Natural killer cell (primary cell): ENCODE results near the gene GADL1. TPM values are rescaled to one million over a fixed set of nuclear protein-coding genes. Genes with fewer than 3 reads are reported as not detected.

Experiments used
- ATAC-seq, 3 donors: fragments of 150-1000 bp in 2 of 3; fragments of 200-7000 bp in 1 of 3; cut with Tn5 transposase; 1 replicate in 1 of 3; 2 replicates in 2 of 3; pipeline ENCODE4 v1.10.0; 2021; ENCODE audit warnings: mild to moderate bottlenecking in 2 of 3, moderate library complexity in 2 of 3
- DNase-seq, 2 donors: peaks; one replicate each; pipeline versions ENCODE4 v3.0.0 to v3.0.0-alpha.2; 2013 to 2021; ENCODE audit warnings: mixed read lengths in 1 of 2
- H3K27ac ChIP-seq: one replicate; pipeline ENCODE4 v1.5.1; 2013; ENCODE audit warnings: mild to moderate bottlenecking, low read length
- H3K27me3 ChIP-seq: one replicate; pipeline ENCODE4 v1.6.1; 2013; ENCODE audit warnings: low read length; ENCODE audit not compliant: control insufficient read depth, insufficient read depth
- H3K36me3 ChIP-seq: one replicate; pipeline ENCODE4 v1.6.1; 2013; ENCODE audit warnings: low read length; ENCODE audit not compliant: control insufficient read depth, insufficient read depth
- H3K4me1 ChIP-seq: one replicate; pipeline ENCODE4 v1.6.1; 2013; ENCODE audit warnings: low read length; ENCODE audit not compliant: control insufficient read depth, insufficient read depth
- H3K4me3 ChIP-seq: one replicate; pipeline ENCODE4 v1.5.1; 2013; ENCODE audit warnings: low read length
- H3K9me3 ChIP-seq: one replicate; pipeline ENCODE4 v1.6.1; 2013; ENCODE audit warnings: low read length; ENCODE audit not compliant: control insufficient read depth, insufficient read depth
- H3K27ac Mint-ChIP-seq, 2 donors: one replicate each; pipeline ENCODE4 v1.8.0; 2022; ENCODE audit warnings: mild to moderate bottlenecking in 2 of 2, mixed read lengths in 2 of 2, moderate library complexity in 1 of 2
- H3K27me3 Mint-ChIP-seq, 2 donors: one replicate each; pipeline ENCODE4 v1.8.0; 2022; ENCODE audit warnings: low read depth in 2 of 2, mixed read lengths in 2 of 2
- H3K36me3 Mint-ChIP-seq: one replicate; pipeline ENCODE4 v1.8.0; 2022; ENCODE audit warnings: mixed read lengths
- H3K4me1 Mint-ChIP-seq, 2 donors: one replicate each; pipeline ENCODE4 v1.8.0; 2022; ENCODE audit warnings: mixed read lengths in 2 of 2
- H3K4me3 Mint-ChIP-seq: one replicate; pipeline ENCODE4 v1.8.0; 2022; ENCODE audit warnings: mild to moderate bottlenecking, moderate library complexity, mixed read lengths
- H3K9me3 Mint-ChIP-seq, 2 donors: one replicate each; pipeline ENCODE4 v1.8.0; 2022; ENCODE audit warnings: mixed read lengths in 2 of 2
- CTCF ChIP-seq: fragments of 200-600 bp; IDR thresholded peaks from one replicate; pipeline ENCODE4 v1.8.0; 2022; ENCODE audit warnings: antibody characterized with exemption
- WGBS: methylation state at CpG from one replicate; pipeline ENCODE4 v1.1.7; 2013; ENCODE audit warnings: missing lambda C conversion rate; ENCODE audit not compliant: insufficient coverage; 5-methylcytosine and 5-hydroxymethylcytosine counted together
- intact Hi-C: fragments of 100-400 bp; cut with micrococcal nuclease; formaldehyde crosslinking; loops from one replicate; pipeline ENCODE4 v1.14.2; 2022
- total RNA-seq, 4 donors: library from RNA; stranded (reverse); fragments of 120-200 nt in 1 of 4; gene quantifications; one replicate each; pipeline versions ENCODE4 v1.2.3 to v1.2.4, GENCODE V29; 2013 to 2022

The GADL1 gene
- total RNA-seq, 3 donors from 2014 or later (not counting 1 experiment from before 2014, with no cell fraction given), result not detected

- H3K4me3 Mint-ChIP-seq, result no peak overlapping the region
- no peaks in the 10 kb centered on the region for H3K4me1 ChIP-seq
- no peaks in the 10 kb centered on the region for H3K4me1 Mint-ChIP-seq
- no peak overlapping the region for H3K4me3 ChIP-seq
- no peaks in the 10 kb centered on the region for H3K9me3 Mint-ChIP-seq
- no peaks in the 10 kb centered on the region for H3K36me3 Mint-ChIP-seq
- H3K27me3 ChIP-seq, result peaks cover 2% of the 10 kb centered on the region
- ATAC-seq, result no peak
- DNase-seq, result no peak
- no peak overlapping the region for H3K27ac Mint-ChIP-seq
- peaks cover 3 to 6% of the 10 kb centered on the region in 2 donors for H3K27me3 Mint-ChIP-seq
- no peak overlapping the region for H3K27ac ChIP-seq
- TF ChIP-seq CTCF, result no peak
- no peaks in the 10 kb centered on the region for H3K36me3 ChIP-seq
- intact Hi-C loops, result no loop called here
- 76% methylated on average over 1 of the region's 2 CpGs for WGBS
- H3K9me3 ChIP-seq, result no peaks in the 10 kb centered on the region
Measured at GRCh38 chr3:30871720-30872119, 22.7 kb downstream of the GADL1 start.

GRCh38 chr3:30864836-30865235 is 29.6 kb downstream of the GADL1 start:
- Histone ChIP-seq H3K4me1 (no peaks in the 10 kb centered on the region), H3K4me3 (no peak overlapping the region), H3K36me3 (no peaks in the 10 kb centered on the region), H3K9me3 (no peaks in the 10 kb centered on the region), H3K27ac (no peak overlapping the region), H3K27me3 (no peaks in the 10 kb centered on the region)
- Mint-ChIP-seq H3K4me1 (no peaks in the 10 kb centered on the region), H3K27ac (no peak overlapping the region), H3K9me3 (no peaks in the 10 kb centered on the region), H3K4me3 (no peak overlapping the region), H3K36me3 (no peaks in the 10 kb centered on the region), H3K27me3 (peaks cover 3 to 8% of the 10 kb centered on the region in 2 donors)
- TF ChIP-seq CTCF, result no peak
- DNase-seq, result no peak
- intact Hi-C loops, result no loop called here
- ATAC-seq, result no peak
- 90% methylated on average over 2 of the region's 2 CpGs for WGBS

GRCh38 chr3:30864132-30864531 is 30.3 kb downstream of the GADL1 start:
- Mint-ChIP-seq H3K9me3 (no peaks in the 10 kb centered on the region), H3K27ac (no peak overlapping the region), H3K27me3 (peaks cover 3 to 8% of the 10 kb centered on the region in 2 donors), H3K4me3 (no peak overlapping the region), H3K4me1 (no peaks in the 10 kb centered on the region), H3K36me3 (no peaks in the 10 kb centered on the region)
- no peaks in the 10 kb centered on the region for H3K9me3 ChIP-seq
- DNase-seq (no peak), ATAC-seq (no peak)
- no peaks in the 10 kb centered on the region for H3K4me1 ChIP-seq
- no peaks in the 10 kb centered on the region for H3K27me3 ChIP-seq
- no peak overlapping the region for H3K27ac ChIP-seq
- intact Hi-C loops, result no loop called here
- 96% methylated on average over 5 of the region's 5 CpGs for WGBS
- H3K4me3 ChIP-seq, result no peak overlapping the region
- no peaks in the 10 kb centered on the region for H3K36me3 ChIP-seq
- TF ChIP-seq CTCF, result no peak

GRCh38 chr3:30862004-30862403 is 32.5 kb downstream of the GADL1 start:
- no peak for TF ChIP-seq CTCF
- H3K4me1 ChIP-seq, result no peaks in the 10 kb centered on the region
- Mint-ChIP-seq H3K27me3 (peaks cover 3 to 8% of the 10 kb centered on the region in 2 donors), H3K9me3 (peaks cover 0 to 2% of the 10 kb centered on the region in 2 donors), H3K4me1 (no peaks in the 10 kb centered on the region), H3K4me3 (no peak overlapping the region), H3K36me3 (no peaks in the 10 kb centered on the region), H3K27ac (no peak overlapping the region)
- no peaks in the 10 kb centered on the region for H3K9me3 ChIP-seq
- H3K4me3 ChIP-seq, result no peak overlapping the region
- intact Hi-C loops, result no loop called here
- no peaks in the 10 kb centered on the region for H3K36me3 ChIP-seq
- no CpG with 5 or more reads among the region's 2 CpGs for WGBS
- H3K27me3 ChIP-seq, result no peaks in the 10 kb centered on the region
- ATAC-seq (no peak), DNase-seq (no peak)
- H3K27ac ChIP-seq, result no peak overlapping the region
